SU-DHL-6 (cell line): ENCODE data around the gene USF2.

ENCODE experiments used
- H2AFZ ChIP-seq: fragments of 200-600 bp; sonication (generic); 2 replicates; pipeline ENCODE4 v1.6.1; 2014; ENCODE audit warnings: low read depth, mild to moderate bottlenecking, moderate library complexity, mixed read lengths, antibody characterized with exemption, low read length; ENCODE audit not compliant: severe bottlenecking
- H3F3A ChIP-seq: fragments of 200-600 bp; shearing (Covaris generic); 2 replicates; pipeline ENCODE4 v1.6.0; 2016; ENCODE audit warnings: antibody characterized with exemption, mild to moderate bottlenecking; ENCODE audit not compliant: insufficient read depth
- H3K27ac ChIP-seq: fragments of 200-600 bp; sonication (generic); 2 replicates; pipeline ENCODE4 v1.5.1; 2016; ENCODE audit warnings: low read depth, mild to moderate bottlenecking, low read length, moderate library complexity, mixed read lengths
- H3K27me3 ChIP-seq: fragments of 200-600 bp; sonication (generic), shearing (Covaris generic); 2 replicates; pipeline ENCODE4 v1.6.0; 2014; ENCODE audit warnings: mild to moderate bottlenecking, low read length
- H3K36me3 ChIP-seq: fragments of 200-600 bp; sonication (generic); 2 replicates; pipeline ENCODE4 v1.6.1; 2014; ENCODE audit warnings: mild to moderate bottlenecking, low read length, mixed read lengths
- H3K4me2 ChIP-seq: fragments of 300-600, 200-600 bp; shearing (Covaris generic), sonication (generic); 2 replicates; pipeline ENCODE4 v1.6.0; 2014; ENCODE audit warnings: low read length, low read depth, mild to moderate bottlenecking; ENCODE audit not compliant: poor library complexity, severe bottlenecking
- H3K4me3 ChIP-seq: fragments of 200-600 bp; sonication (generic); 2 replicates; pipeline ENCODE4 v1.5.1; 2014; ENCODE audit warnings: antibody characterized with exemption, low read length, mild to moderate bottlenecking, mixed read lengths; ENCODE audit not compliant: insufficient read depth, poor library complexity, severe bottlenecking
- H3K79me2 ChIP-seq: fragments of 200-600 bp; sonication (generic); 2 replicates; pipeline ENCODE4 v1.6.1; 2014; ENCODE audit warnings: mild to moderate bottlenecking, low read length, moderate library complexity; ENCODE audit not compliant: insufficient read depth
- H3K9ac ChIP-seq: fragments of 200-600 bp; sonication (generic); 2 replicates; pipeline ENCODE4 v1.7.0; 2014; ENCODE audit warnings: mild to moderate bottlenecking, low read length
- H3K9me2 ChIP-seq: fragments of 200-600 bp; sonication (generic); replicated peaks from 2 replicates; pipeline ENCODE4 v1.6.1; 2014; ENCODE audit warnings: low read length; ENCODE audit not compliant: insufficient read depth
- H3K9me3 ChIP-seq: fragments of 200-600 bp; sonication (generic); 2 replicates; pipeline ENCODE4 v1.6.1; 2014; ENCODE audit warnings: low read length, mixed read lengths; ENCODE audit not compliant: insufficient read depth
- H4K20me1 ChIP-seq: fragments of 200-600 bp; sonication (generic); 2 replicates; pipeline ENCODE4 v1.6.1; 2014; ENCODE audit warnings: low read depth, mild to moderate bottlenecking, antibody characterized with exemption, low read length, moderate library complexity, mixed read lengths
- EZH2phosphoT487 ChIP-seq: fragments of 200-600 bp; sonication (generic), shearing (Covaris generic); conservative IDR thresholded peaks from 2 replicates; pipeline ENCODE4 v1.6.1; 2018; ENCODE audit warnings: mild to moderate bottlenecking, antibody characterized with exemption, low read length, moderate library complexity, mixed read lengths
- TF ChIP-seq, protein P1 (sequence below): fragments of 200-600 bp; sonication (generic); IDR thresholded peaks from one replicate; pipeline ENCODE4 v1.5.1; 2017; ENCODE audit warnings: antibody characterized with exemption, mild to moderate bottlenecking, low read length, moderate library complexity; ENCODE audit not compliant: insufficient read depth, poor library complexity, severe bottlenecking

The USF2 gene

DNA sequence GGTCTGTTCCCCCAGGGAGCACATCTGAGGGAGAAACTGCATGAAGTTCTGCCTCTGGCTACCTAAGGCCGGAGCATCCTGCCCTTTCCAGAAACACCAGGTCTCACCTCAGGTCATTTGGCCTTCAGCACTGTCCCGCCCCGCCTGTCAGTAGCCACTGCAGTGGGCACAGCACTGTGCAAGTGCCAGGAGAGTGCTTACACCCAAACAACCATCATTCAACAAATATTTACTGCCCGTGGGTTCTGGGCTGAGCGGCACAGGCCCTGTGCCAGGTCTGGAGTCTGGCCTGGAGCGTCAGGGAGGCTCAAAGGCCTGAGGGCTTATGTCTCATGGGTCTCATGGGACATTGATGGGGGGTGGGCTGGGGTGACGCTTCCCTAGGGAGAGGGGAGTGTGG lies 2.8 kb downstream of the USF2 start:
- no peaks in the 10 kb centered on the region for H4K20me1 ChIP-seq
- no peaks in the 10 kb centered on the region for H3K9me2 ChIP-seq
- H3K9ac ChIP-seq: no peak overlapping the region
- no peak overlapping the region for H3K4me2 ChIP-seq
- TF ChIP-seq, protein P1, sequence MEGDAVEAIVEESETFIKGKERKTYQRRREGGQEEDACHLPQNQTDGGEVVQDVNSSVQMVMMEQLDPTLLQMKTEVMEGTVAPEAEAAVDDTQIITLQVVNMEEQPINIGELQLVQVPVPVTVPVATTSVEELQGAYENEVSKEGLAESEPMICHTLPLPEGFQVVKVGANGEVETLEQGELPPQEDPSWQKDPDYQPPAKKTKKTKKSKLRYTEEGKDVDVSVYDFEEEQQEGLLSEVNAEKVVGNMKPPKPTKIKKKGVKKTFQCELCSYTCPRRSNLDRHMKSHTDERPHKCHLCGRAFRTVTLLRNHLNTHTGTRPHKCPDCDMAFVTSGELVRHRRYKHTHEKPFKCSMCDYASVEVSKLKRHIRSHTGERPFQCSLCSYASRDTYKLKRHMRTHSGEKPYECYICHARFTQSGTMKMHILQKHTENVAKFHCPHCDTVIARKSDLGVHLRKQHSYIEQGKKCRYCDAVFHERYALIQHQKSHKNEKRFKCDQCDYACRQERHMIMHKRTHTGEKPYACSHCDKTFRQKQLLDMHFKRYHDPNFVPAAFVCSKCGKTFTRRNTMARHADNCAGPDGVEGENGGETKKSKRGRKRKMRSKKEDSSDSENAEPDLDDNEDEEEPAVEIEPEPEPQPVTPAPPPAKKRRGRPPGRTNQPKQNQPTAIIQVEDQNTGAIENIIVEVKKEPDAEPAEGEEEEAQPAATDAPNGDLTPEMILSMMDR: no peak
- TF ChIP-seq EZH2phosphoT487: no peak
- H3K9me3 ChIP-seq: no peaks in the 10 kb centered on the region
- H3K79me2 ChIP-seq: peaks cover 6% of the 10 kb centered on the region
- H2AFZ ChIP-seq: no peak overlapping the region
- 0 out of 2 replicates have a peak, but pooled peaks cover 3% of the 10 kb centered on the region for H3K36me3 ChIP-seq
- no peaks in the 10 kb centered on the region for H3F3A ChIP-seq
- no peak overlapping the region for H3K4me3 ChIP-seq
- H3K27me3 ChIP-seq: no peaks in the 10 kb centered on the region
- no peak overlapping the region for H3K27ac ChIP-seq

DNA sequence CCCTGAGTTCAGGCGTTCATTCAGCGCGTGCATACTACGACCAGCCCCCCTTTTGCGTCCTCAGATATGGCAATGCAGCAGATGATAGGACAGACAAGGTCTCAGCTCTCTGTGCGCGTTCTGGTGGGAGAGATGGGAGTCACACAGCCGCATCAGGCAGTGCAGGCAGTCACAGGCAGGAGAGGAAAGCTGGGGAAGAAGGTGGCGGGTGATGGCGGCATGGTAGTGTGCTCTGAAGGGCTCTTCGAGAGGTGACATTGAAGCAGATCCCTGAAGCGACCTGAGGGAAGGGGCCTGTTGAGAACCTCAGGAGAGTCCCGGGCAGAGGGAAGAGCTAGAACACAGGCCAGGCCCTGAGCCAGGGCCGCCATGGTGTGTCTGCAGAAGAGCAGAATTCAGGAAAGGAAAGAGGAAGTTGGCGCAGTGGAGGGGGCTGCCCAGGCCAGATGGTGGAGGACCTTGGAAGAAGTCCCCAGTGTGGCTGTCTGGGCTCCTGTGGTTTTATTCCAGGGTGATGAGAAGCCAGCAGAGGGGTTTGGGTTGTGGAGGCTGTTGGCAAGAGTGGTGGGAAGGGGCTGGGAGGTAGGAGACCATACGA lies 3.5 kb downstream of the USF2 start:
- no peak overlapping the region for H3K9ac ChIP-seq
- peaks cover 6% of the 10 kb centered on the region for H3K79me2 ChIP-seq
- H3F3A ChIP-seq: no peaks in the 10 kb centered on the region
- H3K9me2 ChIP-seq: no peaks in the 10 kb centered on the region
- H3K36me3 ChIP-seq: 0 out of 2 replicates have a peak, but pooled peaks cover 3% of the 10 kb centered on the region
- no peak overlapping the region for H3K4me2 ChIP-seq
- H4K20me1 ChIP-seq: no peaks in the 10 kb centered on the region
- TF ChIP-seq EZH2phosphoT487: no peak
- TF ChIP-seq, protein P1: no peak
- no peaks in the 10 kb centered on the region for H3K9me3 ChIP-seq
- H3K4me3 ChIP-seq: no peak overlapping the region
- no peaks in the 10 kb centered on the region for H3K27me3 ChIP-seq
- H3K27ac ChIP-seq: no peak overlapping the region
- H2AFZ ChIP-seq: no peak overlapping the region

DNA sequence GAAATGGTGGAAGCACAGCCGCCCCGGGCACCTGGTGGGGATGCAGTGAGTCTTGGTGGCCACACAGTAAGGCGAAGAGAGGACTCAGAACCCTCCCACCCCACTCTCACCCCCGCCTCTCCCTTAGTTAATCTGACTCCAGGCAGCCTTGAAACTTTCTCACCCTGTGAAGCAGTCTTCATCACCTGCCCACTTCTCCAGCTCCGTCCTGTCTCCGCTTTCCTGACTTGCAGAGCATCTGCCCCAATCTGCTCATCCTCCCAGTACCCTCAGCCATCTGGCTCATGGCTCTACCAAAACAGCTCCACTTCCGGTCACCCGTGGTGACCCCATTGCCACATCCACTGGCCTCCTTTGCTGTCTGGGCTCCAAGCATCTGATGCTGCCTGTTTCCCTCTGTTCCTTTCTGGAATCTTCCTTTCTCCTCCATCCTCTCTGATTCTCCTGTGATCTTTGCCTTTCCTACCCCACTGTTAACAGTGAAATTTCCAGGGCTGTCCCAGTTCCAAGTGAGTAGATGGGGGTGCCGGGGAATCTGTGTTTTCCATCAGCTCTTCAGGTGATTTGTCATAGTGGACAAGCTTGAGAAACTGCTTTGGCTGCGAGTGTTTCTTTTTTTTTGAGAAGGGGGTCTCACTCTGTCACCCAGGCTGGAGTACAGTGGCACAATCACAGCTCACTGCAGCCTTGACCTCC lies 4.3 kb downstream of the USF2 start:
- TF ChIP-seq, protein P1: no peak
- TF ChIP-seq EZH2phosphoT487: no peak
- Histone ChIP-seq H2AFZ (no peak overlapping the region), H4K20me1 (no peaks in the 10 kb centered on the region), H3K36me3 (0 out of 2 replicates have a peak, but pooled peaks cover 3% of the 10 kb centered on the region), H3F3A (no peaks in the 10 kb centered on the region), H3K9me2 (no peaks in the 10 kb centered on the region), H3K4me2 (no peak overlapping the region), H3K9ac (no peak overlapping the region), H3K4me3 (no peak overlapping the region), H3K9me3 (no peaks in the 10 kb centered on the region), H3K27me3 (no peaks in the 10 kb centered on the region), H3K79me2 (no peaks in the 10 kb centered on the region), H3K27ac (no peak overlapping the region)
